Prostate gland (tissue), 2 donors: ENCODE data around the gene SPATA7. TPM values are rescaled to one million over a fixed set of nuclear protein-coding genes. Genes with fewer than 3 reads are reported as not detected.

Experiments used
- DNase-seq: peaks from one replicate; pipeline ENCODE4 v3.0.0-alpha.2; 2019; ENCODE audit warnings: low spot score
- H3K27ac ChIP-seq, 2 donors: fragments of 200-600 bp; sonication (generic); 2 replicates each; pipeline ENCODE4 v1.5.1; 2017 to 2019
- H3K27me3 ChIP-seq: fragments of 200-600 bp; sonication (generic); replicated peaks from 2 replicates; pipeline ENCODE4 v1.5.1; 2019; ENCODE audit not compliant: insufficient read depth
- H3K36me3 ChIP-seq, 2 donors: fragments of 200-600 bp; sonication (generic); 1 replicate in 1 of 2; 2 replicates in 1 of 2; pipeline versions ENCODE4 v1.5.1 to v1.8.1; 2017 to 2019
- H3K4me1 ChIP-seq: fragments of 200-600 bp; sonication (generic); replicated peaks from 2 replicates; pipeline ENCODE4 v1.5.1; 2019
- H3K4me3 ChIP-seq, 2 donors: fragments of 200-600 bp; sonication (generic); 2 replicates each; pipeline ENCODE4 v1.5.1; 2017 to 2019
- H3K9me3 ChIP-seq: fragments of 200-600 bp; sonication (generic); 2 replicates; pipeline ENCODE4 v1.5.1; 2017
- CTCF ChIP-seq, 4 experiments: fragments of 200-600 bp in 2 of 4; fragments of 450-650 bp in 2 of 4; sonication (generic) in 2 of 4; IDR thresholded peaks; 1 replicate in 3 of 4; 2 replicates in 1 of 4; pipeline ENCODE4 v1.5.1; 2016 to 2019; ENCODE audit warnings: antibody characterized with exemption in 4 of 4, mild to moderate bottlenecking in 2 of 4, moderate library complexity in 2 of 4
- POLR2A ChIP-seq: fragments of 450-650 bp; IDR thresholded peaks from one replicate; pipeline ENCODE4 v1.6.1; 2016; ENCODE audit warnings: antibody characterized with exemption, mild to moderate bottlenecking
- POLR2AphosphoS5 ChIP-seq: sonication (generic); formaldehyde crosslinking; IDR thresholded peaks from one replicate; pipeline ENCODE4 v1.6.1; 2017; ENCODE audit warnings: antibody characterized with exemption
- WGBS: methylation state at CpG from one replicate; pipeline ENCODE4 v1.1.5; 2018; 5-methylcytosine and 5-hydroxymethylcytosine counted together
- intact Hi-C: fragments of 100-400 bp; cut with DNase I; formaldehyde crosslinking; loops from one replicate; pipeline ENCODE4 v1.14.2; 2022
- total RNA-seq, 2 donors: library from RNA; depleted of rRNA; stranded (reverse); fragments of >200 nt; gene quantifications; one replicate each; pipeline ENCODE4 v1.1.0, GENCODE V29; 2016

SPATA7 gene
- total RNA-seq, 2 donors from 2014 or later, result 13.1 to 21.4 TPM

DNA sequence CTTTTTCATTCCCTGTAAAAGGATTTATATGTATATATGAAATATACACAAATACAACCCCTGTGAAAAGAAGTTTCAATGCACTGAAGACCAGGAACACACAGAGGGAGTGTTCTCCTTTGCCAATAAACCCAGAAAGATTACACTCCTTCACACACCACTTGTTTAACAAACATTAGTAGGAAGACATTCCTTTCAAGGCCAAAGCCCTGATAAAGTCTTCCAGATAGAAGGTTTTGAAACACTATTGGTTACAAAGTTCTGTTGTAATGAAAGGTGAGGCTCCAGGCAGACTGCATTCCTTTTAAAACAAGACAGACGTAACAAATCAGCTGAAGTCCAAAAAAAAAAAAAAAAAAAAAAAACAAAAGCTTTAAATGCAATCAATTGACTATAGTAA is 88.3 kb downstream of the SPATA7 start:
- no peaks in the 10 kb centered on the region for H3K36me3 ChIP-seq
- WGBS, result 30% methylated on average over 1 of the region's 1 CpG
- no peak for DNase-seq
- no peaks in the 10 kb centered on the region for H3K4me1 ChIP-seq
- H3K27me3 ChIP-seq, result no peaks in the 10 kb centered on the region
- intact Hi-C loops, result no loop called here
- no peak overlapping the region for H3K27ac ChIP-seq
- no peaks in the 10 kb centered on the region for H3K9me3 ChIP-seq
- peak; percentile 38 for TF ChIP-seq POLR2AphosphoS5
- TF ChIP-seq POLR2A, result no peak
- no peak overlapping the region for H3K4me3 ChIP-seq

- H3K4me3 ChIP-seq, result no peak overlapping the region
- no peak for DNase-seq
- no peak for TF ChIP-seq CTCF (IDR thresholded peaks at IDR 0.05)
- no peak for TF ChIP-seq POLR2AphosphoS5
- no peak for TF ChIP-seq POLR2A
- H3K36me3 ChIP-seq, result no peaks in the 10 kb centered on the region
- intact Hi-C loops, result no loop called here
- H3K27me3 ChIP-seq, result no peaks in the 10 kb centered on the region
- no peaks in the 10 kb centered on the region for H3K4me1 ChIP-seq
- 90% methylated on average over 7 of the region's 7 CpGs for WGBS
- no peak overlapping the region for H3K27ac ChIP-seq
- no peaks in the 10 kb centered on the region for H3K9me3 ChIP-seq
These were observed 90.8 kb downstream of the SPATA7 start for GRCh38 chr14:88476214-88476774.

GRCh38 chr14:88476825-88477224 is 91.4 kb downstream of the SPATA7 start:
- H3K4me1 ChIP-seq, result no peaks in the 10 kb centered on the region

DNA sequence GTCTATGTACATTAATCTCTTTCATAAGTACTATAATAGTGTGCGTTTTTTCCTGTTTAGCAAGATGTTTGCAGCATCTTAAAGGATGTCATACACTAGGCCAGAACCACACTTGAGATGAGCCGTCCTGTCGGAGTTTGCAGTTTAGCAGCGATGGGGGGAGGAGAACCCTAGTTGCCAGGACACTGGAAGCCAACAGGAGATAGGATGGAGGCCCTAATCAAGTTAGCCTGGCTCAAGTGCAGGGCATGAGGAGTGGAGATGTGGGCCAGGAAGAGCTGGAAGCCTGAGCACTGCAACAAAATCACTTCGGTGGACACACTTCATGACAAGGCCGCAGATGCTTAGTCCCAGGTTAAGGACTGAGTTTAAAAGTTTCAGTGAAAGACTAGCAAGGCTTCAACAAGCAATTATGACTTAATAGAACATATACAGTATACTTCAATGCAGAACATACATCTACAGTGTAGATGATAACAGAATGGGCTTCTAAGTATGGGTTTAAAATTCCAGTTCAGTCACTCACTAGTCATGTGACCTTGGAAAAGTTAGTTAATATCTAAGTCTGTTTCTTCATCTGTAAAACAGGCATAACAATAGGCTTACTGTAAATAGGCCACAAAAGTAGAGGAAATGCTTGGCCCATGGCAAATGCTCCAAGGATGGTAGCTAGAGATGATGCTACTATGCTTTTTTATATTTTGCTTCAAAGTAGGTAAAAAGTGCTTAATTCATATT is 92.2 kb downstream of the SPATA7 start:
- WGBS, result 97% methylated on average over 6 of the region's 6 CpGs
- no peaks in the 10 kb centered on the region for H3K36me3 ChIP-seq
- no peak for DNase-seq
- TF ChIP-seq POLR2A (no peak), POLR2AphosphoS5 (no peak), CTCF (IDR thresholded peaks at IDR 0.05) (no peak)
- no peaks in the 10 kb centered on the region for H3K9me3 ChIP-seq
- H3K27me3 ChIP-seq, result no peaks in the 10 kb centered on the region
- intact Hi-C loops, result no loop called here
- no peaks in the 10 kb centered on the region for H3K4me1 ChIP-seq
- H3K27ac ChIP-seq, result no peak overlapping the region
- H3K4me3 ChIP-seq, result no peak overlapping the region

More at GRCh38 chr14:88476825-88477224, 91.4 kb downstream of the SPATA7 start:
- no peak for TF ChIP-seq POLR2A
- TF ChIP-seq CTCF (IDR thresholded peaks at IDR 0.05), result no peak
- TF ChIP-seq POLR2AphosphoS5, result no peak
- DNase-seq, result no peak
- intact Hi-C loops, result no loop called here
- Histone ChIP-seq H3K36me3 (no peaks in the 10 kb centered on the region), H3K4me3 (no peak overlapping the region), H3K27me3 (no peaks in the 10 kb centered on the region), H3K27ac (no peak overlapping the region), H3K9me3 (no peaks in the 10 kb centered on the region)
- 79% methylated on average over 2 of the region's 2 CpGs for WGBS

GRCh38 chr14:88478931-88479330 is 93.5 kb downstream of the SPATA7 start:
- Histone ChIP-seq H3K4me1 (no peaks in the 10 kb centered on the region), H3K4me3 (no peak overlapping the region), H3K9me3 (no peaks in the 10 kb centered on the region), H3K27ac (no peak overlapping the region), H3K36me3 (no peaks in the 10 kb centered on the region), H3K27me3 (no peaks in the 10 kb centered on the region)
- TF ChIP-seq POLR2A, result no peak
- TF ChIP-seq POLR2AphosphoS5, result no peak
- TF ChIP-seq CTCF (IDR thresholded peaks at IDR 0.05), result no peak
- no peak for DNase-seq
- intact Hi-C loops, result no loop called here
- WGBS, result 97% methylated on average over 36 of the region's 36 CpGs
